Astrocyte of the cerebellum (primary cell): ENCODE measurements around the gene ENAM.

Experiments used
- DNase-seq: peaks from one replicate; pipeline ENCODE4 v3.0.0-alpha.2; 2011; ENCODE audit warnings: low read depth
- H3K4me3 ChIP-seq: 2 replicates; pipeline ENCODE4 v1.5.1; 2011; ENCODE audit warnings: mild to moderate bottlenecking, low read depth, low read length, moderate library complexity
- in situ Hi-C: cut with HindIII; loops from 2 replicates; pipeline ENCODE4 v1.10.0; 2017; ENCODE audit warnings: low sequenced_read_pairs
- TF ChIP-seq, protein P1 (sequence below): IDR thresholded peaks from 2 replicates; pipeline ENCODE4 v1.5.1; 2012; ENCODE audit warnings: low read length, low read depth, moderate library complexity, mild to moderate bottlenecking; ENCODE audit errors: missing control alignments

Gene ENAM

DNA sequence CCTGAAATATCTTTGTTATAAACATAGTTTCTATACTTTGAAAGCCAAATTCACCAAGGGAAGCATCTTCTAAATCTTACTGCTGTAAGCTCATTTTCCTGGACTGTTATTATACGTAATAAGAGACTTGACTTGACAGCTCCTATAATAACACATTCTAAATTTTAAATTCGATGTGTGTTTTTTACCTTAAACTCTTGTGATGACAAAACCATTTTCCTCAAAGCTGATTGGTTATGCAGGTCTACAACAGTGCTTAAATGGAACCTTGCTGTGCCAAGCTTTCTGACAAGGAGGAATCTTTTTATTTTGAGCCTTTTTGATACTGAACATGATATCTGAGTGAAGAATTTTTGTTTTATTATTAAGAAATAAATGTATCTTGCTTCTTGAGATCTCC, at the start of gene ENAM:
Gene ENAM, plus strand, starts transcription at position 301 of the 400 bp plus-strand sequence. CDS start 757 bp downstream, outside the sequence.
- in situ Hi-C loops: no loop called here
- DNase-seq: no peak
- no peak within 1 kb of the TSS for H3K4me3 ChIP-seq
- TF ChIP-seq, protein P1, sequence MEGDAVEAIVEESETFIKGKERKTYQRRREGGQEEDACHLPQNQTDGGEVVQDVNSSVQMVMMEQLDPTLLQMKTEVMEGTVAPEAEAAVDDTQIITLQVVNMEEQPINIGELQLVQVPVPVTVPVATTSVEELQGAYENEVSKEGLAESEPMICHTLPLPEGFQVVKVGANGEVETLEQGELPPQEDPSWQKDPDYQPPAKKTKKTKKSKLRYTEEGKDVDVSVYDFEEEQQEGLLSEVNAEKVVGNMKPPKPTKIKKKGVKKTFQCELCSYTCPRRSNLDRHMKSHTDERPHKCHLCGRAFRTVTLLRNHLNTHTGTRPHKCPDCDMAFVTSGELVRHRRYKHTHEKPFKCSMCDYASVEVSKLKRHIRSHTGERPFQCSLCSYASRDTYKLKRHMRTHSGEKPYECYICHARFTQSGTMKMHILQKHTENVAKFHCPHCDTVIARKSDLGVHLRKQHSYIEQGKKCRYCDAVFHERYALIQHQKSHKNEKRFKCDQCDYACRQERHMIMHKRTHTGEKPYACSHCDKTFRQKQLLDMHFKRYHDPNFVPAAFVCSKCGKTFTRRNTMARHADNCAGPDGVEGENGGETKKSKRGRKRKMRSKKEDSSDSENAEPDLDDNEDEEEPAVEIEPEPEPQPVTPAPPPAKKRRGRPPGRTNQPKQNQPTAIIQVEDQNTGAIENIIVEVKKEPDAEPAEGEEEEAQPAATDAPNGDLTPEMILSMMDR: no peak

GRCh38 chr4:70581980-70582379, 46.6 kb upstream of the ENAM start:
- in situ Hi-C loops: no loop called here
- no peak for DNase-seq
- TF ChIP-seq, protein P1: no peak
- no peak overlapping the region for H3K4me3 ChIP-seq

DNA sequence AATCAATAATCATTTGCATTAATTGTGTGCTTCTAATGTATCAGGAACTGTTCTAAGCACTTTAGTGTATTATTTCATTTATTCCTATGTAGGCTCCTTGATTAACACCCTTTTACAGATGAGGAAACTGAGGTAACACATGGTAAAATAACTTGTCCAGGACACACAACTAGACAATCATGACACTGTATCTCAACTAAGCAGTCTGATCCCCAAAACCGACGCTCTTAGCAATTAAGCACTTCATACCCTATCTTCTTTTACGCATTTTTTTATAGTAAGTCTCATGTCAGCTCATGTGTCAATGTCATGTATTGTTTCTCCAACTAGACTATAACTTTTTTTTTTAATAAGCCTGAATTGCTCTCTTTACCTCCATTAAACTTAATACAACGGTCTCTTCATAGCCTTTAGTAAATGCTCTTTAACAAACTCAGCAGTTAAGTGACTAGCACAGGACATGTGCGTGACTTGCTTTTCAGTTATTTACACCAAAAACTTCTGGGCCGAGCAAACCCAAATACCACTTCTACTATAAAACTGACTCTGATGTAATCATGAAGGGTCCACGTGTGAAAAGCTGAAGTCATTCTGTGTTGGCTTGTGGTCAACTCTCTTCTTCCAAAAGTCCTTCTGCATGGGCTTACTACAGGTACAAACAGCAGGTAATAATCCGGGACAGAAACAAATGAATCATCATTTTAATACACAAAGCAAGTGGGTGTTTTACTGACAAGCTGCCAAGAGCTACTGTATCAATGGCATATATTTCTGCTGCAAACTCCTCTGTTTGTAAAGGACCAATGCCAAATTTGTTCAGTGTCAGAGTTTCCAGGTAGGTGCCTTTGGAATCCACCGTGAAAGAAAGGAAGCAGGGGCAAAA, 44.4 kb upstream of the ENAM start:
- H3K4me3 ChIP-seq: no peak overlapping the region
- TF ChIP-seq, protein P1: no peak
- in situ Hi-C loops: no loop called here
- DNase-seq: no peak

- no peak for DNase-seq
- TF ChIP-seq, protein P1: no peak
- H3K4me3 ChIP-seq: no peak overlapping the region
- in situ Hi-C loops: no loop called here
Observed at GRCh38 chr4:70586841-70587240, 41.7 kb upstream of the ENAM start.

DNA sequence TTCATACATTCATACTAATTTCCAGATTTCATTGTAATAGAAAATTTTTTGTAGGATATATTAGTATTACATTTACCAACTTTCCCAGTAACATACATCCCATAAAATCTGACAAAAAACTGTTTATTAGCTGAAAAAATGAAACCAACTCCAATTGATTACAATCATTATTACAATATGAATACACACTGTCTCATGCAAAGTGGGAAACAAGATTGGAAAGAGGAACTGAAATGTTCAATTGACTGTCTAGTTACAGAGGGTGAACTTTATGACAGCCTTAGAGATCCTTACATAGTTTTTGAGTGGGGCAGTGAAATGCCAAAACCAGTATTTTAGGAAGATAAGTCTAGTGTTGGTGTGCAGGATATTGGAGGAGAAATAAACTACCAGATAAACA, 38.8 kb upstream of the ENAM start:
- no peak overlapping the region for H3K4me3 ChIP-seq
- in situ Hi-C loops: no loop called here
- DNase-seq: no peak
- TF ChIP-seq, protein P1: no peak

DNA sequence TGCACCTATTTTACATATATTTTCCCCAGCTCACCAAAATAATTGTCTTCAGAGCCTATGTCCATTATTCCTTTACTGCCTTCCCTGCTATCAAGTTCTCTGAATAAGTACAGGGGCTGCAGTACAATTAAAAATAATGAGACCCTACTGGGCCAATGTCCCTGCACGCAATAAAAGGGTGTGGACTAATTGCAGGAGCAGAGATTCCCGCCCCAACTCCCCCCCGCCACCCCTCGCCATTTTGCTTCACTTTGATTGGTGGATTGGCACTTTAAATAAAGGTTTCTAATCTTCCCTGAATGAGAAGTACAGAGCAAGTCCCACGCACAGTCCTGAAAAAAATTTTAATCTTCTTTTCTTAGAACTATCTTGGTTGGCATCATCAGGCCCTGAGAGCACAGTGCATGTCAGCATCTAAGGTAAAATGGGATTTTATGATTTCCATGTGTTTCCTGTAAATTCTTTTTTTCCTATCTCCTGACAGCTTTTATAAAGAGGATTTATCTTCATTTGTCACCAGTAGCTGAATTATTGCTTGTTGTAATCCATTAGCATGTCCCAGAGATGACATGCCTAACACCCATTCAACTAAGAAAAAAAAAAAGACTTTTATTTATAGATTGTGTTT, 36.5 kb upstream of the ENAM start, which contains the start of gene AMBN:
Gene AMBN, plus strand, starts transcription at position 302 of the 628 bp plus-strand sequence. Its CDS starts 103 bp downstream, at position 405.
- TF ChIP-seq, protein P1: no peak
- DNase-seq: no peak
- in situ Hi-C loops: no loop called here
- H3K4me3 ChIP-seq: no peak within 1 kb of the TSS
